Activated CD4-positive, CD25-positive, alpha-beta regulatory T cell treated with anti-CD3 and anti-CD28 coated beads, Interleukin-2, amount 50 U/mL, for 72 hours (primary cell): ENCODE results near the gene PTPRN2.

Experiments used
- DNase-seq: peaks from one replicate; pipeline ENCODE4 v3.0.0; 2021

Gene PTPRN2

DNA sequence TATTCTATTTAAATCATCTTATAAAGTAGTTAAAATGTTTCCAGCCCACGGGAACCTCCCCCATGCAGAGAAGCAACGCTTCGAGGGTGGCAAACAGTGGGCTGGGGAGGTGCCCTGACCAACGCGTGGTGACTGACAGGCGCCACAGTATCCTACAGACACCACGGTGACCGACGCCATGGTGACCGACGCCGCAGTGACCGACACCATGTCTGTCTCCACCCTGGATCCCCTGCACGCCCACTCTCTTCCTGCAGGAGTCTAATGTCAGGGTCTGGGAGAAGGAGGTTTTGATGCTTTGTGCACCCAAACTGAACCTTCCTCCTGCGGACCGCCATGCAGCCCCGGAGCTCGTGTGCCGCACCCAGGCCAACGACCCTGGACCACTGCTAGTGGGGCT is 464.4 kb downstream of the PTPRN2 start:
- no peak for DNase-seq

DNA sequence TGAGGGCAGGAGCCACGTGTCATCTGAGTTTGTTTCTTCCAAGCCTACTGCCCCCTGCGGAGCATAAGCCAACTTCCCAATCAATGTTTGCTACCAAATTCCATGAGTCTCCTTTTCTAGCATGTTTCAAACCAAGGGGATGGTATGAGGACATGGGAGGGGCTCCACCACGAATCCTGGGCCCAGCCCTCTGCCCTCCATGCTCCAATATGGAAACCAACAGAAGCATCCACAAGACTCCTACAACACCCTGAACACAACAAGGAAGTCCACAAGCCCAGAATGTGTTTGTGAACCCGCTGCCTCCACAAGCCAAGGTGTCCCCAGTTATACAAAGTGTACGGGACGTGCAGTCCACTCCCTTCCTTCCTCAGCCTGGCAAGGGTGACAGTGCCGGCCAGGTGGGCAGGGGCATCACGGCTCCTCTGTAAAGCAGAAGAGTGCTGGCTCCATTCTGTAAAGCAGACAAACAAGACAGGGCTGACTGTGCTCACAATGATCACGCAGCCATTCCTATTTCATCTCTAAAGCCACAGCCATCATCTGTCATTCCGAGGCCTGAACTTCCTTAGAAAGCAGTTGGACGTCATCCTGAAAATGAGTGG is 466.1 kb downstream of the PTPRN2 start:
- DNase-seq, result no peak

GRCh38 chr7:158120716-158121115 is 466.9 kb downstream of the PTPRN2 start:
- no peak for DNase-seq

GRCh38 chr7:158120316-158120715 is 467.3 kb downstream of the PTPRN2 start:
- DNase-seq, result no peak

- no peak for DNase-seq
Observed at GRCh38 chr7:158117341-158118222, 470.0 kb downstream of the PTPRN2 start.

- no peak for DNase-seq
Observed at GRCh38 chr7:158116235-158116634, 471.4 kb downstream of the PTPRN2 start.

GRCh38 chr7:158114056-158114850 is 473.4 kb downstream of the PTPRN2 start:
- DNase-seq, result no peak

DNA sequence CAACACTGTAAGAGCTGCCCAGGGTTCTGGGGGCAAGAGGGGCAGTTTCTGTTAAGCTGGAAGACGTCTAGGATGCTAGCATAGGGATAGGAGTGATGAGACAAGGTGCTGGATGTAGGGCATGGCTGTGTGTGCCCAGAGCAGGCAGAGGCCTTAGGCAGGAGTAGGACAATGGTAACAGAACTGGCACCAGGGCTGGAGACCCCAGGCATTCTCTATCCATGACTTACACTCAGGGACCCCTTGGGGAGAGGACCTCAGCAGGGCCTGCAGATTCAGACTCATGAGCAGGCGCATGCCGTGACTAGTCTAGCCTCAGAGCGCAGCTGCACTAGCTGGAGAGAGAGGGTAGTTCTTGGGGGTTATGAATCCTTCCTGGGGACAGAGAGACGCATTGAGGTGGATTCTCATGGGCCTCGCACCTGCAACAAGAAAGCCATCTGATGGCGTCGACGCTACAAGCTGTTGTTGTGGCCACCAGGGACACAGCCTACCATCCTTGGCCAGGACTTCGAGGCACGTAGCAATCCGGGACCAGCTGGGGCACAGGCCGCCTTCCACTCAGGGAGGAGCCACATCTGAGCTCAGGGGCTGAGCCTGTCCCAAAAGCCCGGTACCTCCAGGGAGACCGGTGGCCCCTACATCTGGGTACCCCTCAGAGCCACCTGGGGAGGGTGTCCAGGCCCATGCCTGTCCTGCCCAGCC is 474.1 kb downstream of the PTPRN2 start:
- no peak for DNase-seq

- DNase-seq, result no peak
Observed at GRCh38 chr7:158112571-158113320, 474.9 kb downstream of the PTPRN2 start.

GRCh38 chr7:158111906-158112570 is 475.6 kb downstream of the PTPRN2 start:
- DNase-seq, result no peak

DNA sequence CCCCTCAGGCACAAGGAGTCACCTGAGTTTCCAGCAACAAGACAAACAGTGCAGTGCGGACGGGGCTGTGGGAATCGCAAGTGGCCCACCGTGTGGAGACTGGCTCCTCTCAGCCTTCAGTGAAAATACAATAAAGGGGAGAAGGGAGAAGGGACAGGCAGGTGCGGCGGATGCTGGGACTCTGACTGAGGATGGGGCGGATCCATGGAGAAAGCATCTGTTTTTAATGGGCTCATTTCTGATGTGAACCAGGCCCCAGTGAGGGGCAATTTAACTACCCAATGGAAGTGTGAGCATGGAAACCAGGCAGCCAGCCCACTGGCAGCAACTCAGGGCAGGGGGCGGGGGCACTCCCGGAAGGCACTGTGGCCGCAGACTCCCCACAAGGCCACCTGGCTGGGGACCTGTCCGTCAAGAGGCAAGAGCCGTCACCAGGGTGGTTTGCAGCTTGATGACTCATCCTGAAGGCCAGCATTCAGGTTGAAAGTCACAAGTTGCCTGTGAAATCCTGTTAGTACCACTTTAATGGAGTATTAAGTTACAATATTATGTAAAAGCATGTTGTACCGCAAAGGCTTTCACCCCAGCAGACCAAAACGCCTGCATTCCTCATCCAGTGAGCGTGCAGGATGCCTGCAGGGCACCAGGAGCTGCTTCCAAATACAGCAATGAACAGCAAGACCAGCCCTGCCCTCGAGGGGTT is 476.4 kb downstream of the PTPRN2 start:
- DNase-seq, result no peak

- DNase-seq, result no peak
Observed at GRCh38 chr7:158110661-158111048, 477.0 kb downstream of the PTPRN2 start.

- no peak for DNase-seq
Observed at GRCh38 chr7:158110034-158110590, 477.5 kb downstream of the PTPRN2 start.

- DNase-seq, result no peak
Observed at GRCh38 chr7:158109364-158110033, 478.1 kb downstream of the PTPRN2 start.

DNA sequence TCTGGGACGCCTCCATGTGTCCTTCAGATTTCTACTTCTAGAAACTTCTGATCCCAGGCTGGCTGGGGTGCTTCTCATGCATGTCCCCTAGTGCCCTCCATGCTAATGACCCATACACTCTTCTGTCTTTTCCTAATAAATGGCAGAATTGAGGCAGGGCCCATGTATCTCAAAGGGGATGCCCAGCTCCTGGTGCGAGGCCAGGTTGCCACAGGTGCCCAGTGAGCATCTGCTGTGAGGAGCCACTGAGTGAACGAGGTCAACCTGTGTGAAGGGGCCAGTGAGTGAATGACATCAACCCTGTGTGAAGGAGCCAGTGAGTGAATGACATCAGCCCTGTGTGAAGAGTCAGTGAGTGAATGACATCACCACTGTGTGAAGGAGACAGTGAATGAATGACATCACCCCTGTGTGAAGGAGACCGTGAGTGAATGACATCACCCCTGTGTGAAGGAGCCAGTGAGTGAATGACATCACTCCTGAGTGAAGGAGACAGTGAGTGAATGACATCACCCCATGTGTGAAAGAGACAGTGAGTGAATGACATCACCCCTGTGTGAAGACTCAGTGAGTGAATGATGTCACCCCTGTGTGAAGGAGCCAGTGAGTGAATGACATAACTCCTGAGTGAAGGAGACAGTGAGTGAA is 478.9 kb downstream of the PTPRN2 start:
- DNase-seq, result no peak

GRCh38 chr7:158107806-158108205 is 479.8 kb downstream of the PTPRN2 start:
- DNase-seq, result no peak

DNA sequence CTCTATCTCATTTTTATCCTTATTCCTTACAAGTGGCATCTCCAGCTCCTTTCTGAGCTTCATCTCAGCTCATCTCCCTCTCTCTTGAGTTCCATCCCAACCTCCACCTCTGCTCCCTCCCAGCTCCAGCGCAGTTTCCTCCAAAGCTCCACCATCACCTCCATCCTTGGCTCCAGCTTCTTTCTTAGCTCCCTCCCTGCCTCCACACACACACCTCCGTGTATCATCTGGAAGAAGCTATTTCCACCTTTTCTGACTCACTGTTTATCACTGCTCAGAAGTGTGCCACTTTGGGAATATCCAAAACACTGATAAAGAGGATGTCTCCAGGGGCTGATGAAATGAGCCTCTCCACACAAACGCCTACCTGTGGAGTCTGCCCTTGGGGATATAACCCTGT is 481.4 kb downstream of the PTPRN2 start:
- no peak for DNase-seq

- DNase-seq, result no peak
Observed at GRCh38 chr7:158103378-158103777, 484.2 kb downstream of the PTPRN2 start.

DNA sequence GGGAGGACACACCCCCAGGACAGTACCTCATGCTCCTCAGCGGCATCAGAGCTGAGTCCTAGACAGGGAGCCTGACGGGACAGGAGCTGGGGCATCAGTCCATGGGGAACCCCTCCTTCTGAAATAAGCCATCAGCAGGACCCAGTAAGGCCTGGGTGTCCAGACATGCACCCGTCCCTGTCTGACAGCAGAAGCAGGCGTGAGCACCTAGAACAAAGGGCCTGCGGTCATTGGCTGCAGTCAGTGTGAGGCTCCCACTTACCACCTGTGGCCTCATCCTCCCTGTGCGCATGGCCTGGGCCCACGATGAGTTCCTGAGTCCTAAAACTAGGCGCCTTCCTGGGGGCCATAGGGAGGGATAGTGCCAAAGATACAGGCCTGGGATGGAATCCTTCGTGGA is 484.7 kb downstream of the PTPRN2 start:
- no peak for DNase-seq
